IMR-90 (cell line): Measurements from ENCODE around the gene ORAI3. TPM values are rescaled to one million over a fixed set of nuclear protein-coding genes. Genes with fewer than 3 reads are reported as not detected.

Source experiments
- ATAC-seq: fragments of 200-7000 bp; cut with Tn5 transposase; 2 replicates; pipeline ENCODE4 v1.9.1; 2020; ENCODE audit warnings: low read depth, mild to moderate bottlenecking, moderate library complexity
- BruUV-seq: library from RNA; stranded (reverse); fragments of 400-500 nt; replicated peaks from 2 replicates; lab custom pipeline; 2021; lab: Mats Ljungman, UMichigan
- CTCF ChIA-PET: fragments of 300-600 bp; formaldehyde crosslinking; extraction: SDS; loops from one replicate; lab custom pipeline; 2021; ENCODE audit warnings: antibody characterized with exemption; lab: Yijun Ruan, JAX
- POLR2A ChIA-PET: fragments of 300-600 bp; sonication (Branson Sonifier 250); formaldehyde crosslinking; loops from one replicate; lab custom pipeline; 2022; ENCODE audit warnings: antibody characterized with exemption; ENCODE audit not compliant: unreplicated experiment; lab: Charles Lee
- DNase-seq: peaks from one replicate; pipeline ENCODE4 v3.0.0; 2013
- H2AFZ ChIP-seq: replicated peaks from 2 replicates; pipeline ENCODE3; 2013; ENCODE audit warnings: low read length, mild to moderate bottlenecking; ENCODE audit not compliant: poor library complexity
- H2AK5ac ChIP-seq: 2 replicates; pipeline ENCODE4 v1.6.1; 2013; ENCODE audit warnings: low read depth, low read length, inconsistent platforms
- H2AK9ac ChIP-seq: replicated peaks from 2 replicates; pipeline ENCODE3; 2013; ENCODE audit warnings: mild to moderate bottlenecking, low read depth, low read length, moderate library complexity; ENCODE audit not compliant: poor library complexity
- H2BK120ac ChIP-seq: 2 replicates; pipeline ENCODE4 v1.6.1; 2013; ENCODE audit warnings: low read depth, low read length, inconsistent platforms
- H2BK15ac ChIP-seq: 3 replicates; pipeline ENCODE4 v1.6.1; 2013; ENCODE audit warnings: low read depth, low read length, inconsistent platforms
- H2BK20ac ChIP-seq: 2 replicates; pipeline ENCODE4 v1.6.1; 2013; ENCODE audit warnings: low read depth, mild to moderate bottlenecking, inconsistent platforms, low read length, moderate library complexity
- H2BK5ac ChIP-seq: 2 replicates; pipeline ENCODE4 v1.6.1; 2013; ENCODE audit warnings: mild to moderate bottlenecking, low read depth, low read length, inconsistent platforms; ENCODE audit not compliant: poor library complexity, severe bottlenecking
- H3K14ac ChIP-seq: replicated peaks from 2 replicates; pipeline ENCODE4 v1.6.1; 2013; ENCODE audit warnings: low read depth, low read length, inconsistent platforms
- H3K18ac ChIP-seq: 2 replicates; pipeline ENCODE4 v1.6.1; 2013; ENCODE audit warnings: low read depth, low read length, control low read depth
- H3K23ac ChIP-seq: 2 replicates; pipeline ENCODE4 v1.6.1; 2013; ENCODE audit warnings: low read depth, low read length, inconsistent platforms
- H3K27ac ChIP-seq: 2 replicates; pipeline ENCODE4 v1.5.1; 2013; ENCODE audit warnings: mild to moderate bottlenecking, control low read depth, low read length; ENCODE audit not compliant: insufficient read depth
- H3K27me3 ChIP-seq: 2 replicates; pipeline ENCODE4 v1.6.1; 2013; ENCODE audit warnings: low read length; ENCODE audit not compliant: control insufficient read depth, insufficient read depth
- H3K36me3 ChIP-seq: 2 replicates; pipeline ENCODE4 v1.6.1; 2013; ENCODE audit warnings: low read length, mixed read lengths; ENCODE audit not compliant: control insufficient read depth, insufficient read depth
- H3K4ac ChIP-seq: 2 replicates; pipeline ENCODE4 v1.6.1; 2013; ENCODE audit warnings: low read depth, low read length, inconsistent platforms
- H3K4me1 ChIP-seq: 2 replicates; pipeline ENCODE4 v1.6.1; 2013; ENCODE audit warnings: low read length, mixed read lengths; ENCODE audit not compliant: control insufficient read depth, insufficient read depth
- H3K4me2 ChIP-seq: 2 replicates; pipeline ENCODE4 v1.6.1; 2013; ENCODE audit warnings: low read depth, mild to moderate bottlenecking, control low read depth, low read length, moderate library complexity
- H3K4me3 ChIP-seq: 2 replicates; pipeline ENCODE4 v1.5.1; 2013; ENCODE audit warnings: low read depth, mild to moderate bottlenecking, control low read depth, low read length, moderate library complexity; ENCODE audit not compliant: insufficient read depth
- H3K56ac ChIP-seq: 2 replicates; pipeline ENCODE4 v1.6.1; 2013; ENCODE audit warnings: low read length, inconsistent platforms; ENCODE audit not compliant: insufficient read depth; ENCODE audit errors: extremely low read depth
- H3K79me1 ChIP-seq, 2 experiments: 2 replicates each; pipeline ENCODE4 v1.6.1; 2013; ENCODE audit warnings: low read length in 2 of 2, inconsistent platforms in 1 of 2, low read depth in 1 of 2
- H3K9ac ChIP-seq: 2 replicates; pipeline ENCODE4 v1.6.1; 2013; ENCODE audit warnings: low read depth, low read length, control low read depth
- H3K9me1 ChIP-seq: 2 replicates; pipeline ENCODE4 v1.6.1; 2013; ENCODE audit warnings: low read length, inconsistent platforms; ENCODE audit not compliant: insufficient read depth
- H3K9me3 ChIP-seq: 2 replicates; pipeline ENCODE4 v1.6.1; 2013; ENCODE audit warnings: low read length; ENCODE audit not compliant: control insufficient read depth, insufficient read depth
- H4K20me1 ChIP-seq: 2 replicates; pipeline ENCODE4 v1.6.1; 2013; ENCODE audit warnings: low read length, inconsistent platforms; ENCODE audit not compliant: insufficient read depth
- H4K5ac ChIP-seq: 2 replicates; pipeline ENCODE4 v1.6.1; 2013; ENCODE audit warnings: mild to moderate bottlenecking, low read depth, low read length, control low read depth
- H4K8ac ChIP-seq, 2 experiments: 2 replicates each; pipeline ENCODE4 v1.6.1; 2013; ENCODE audit warnings: low read depth in 2 of 2, low read length in 2 of 2, control low read depth in 1 of 2, inconsistent platforms in 1 of 2
- H4K91ac ChIP-seq: 2 replicates; pipeline ENCODE4 v1.6.1; 2013; ENCODE audit warnings: low read depth, low read length, inconsistent platforms; ENCODE audit not compliant: insufficient read depth
- BHLHE40 ChIP-seq: fragments of 150-350 bp; IDR thresholded peaks from 2 replicates; pipeline ENCODE4 v1.6.1; 2016; ENCODE audit warnings: mild to moderate bottlenecking, low read depth, low read length
- CEBPB ChIP-seq: IDR thresholded peaks from 2 replicates; pipeline ENCODE4 v1.6.1; 2012; ENCODE audit warnings: low read depth, low read length, improper control_type of control experiment
- CTCF ChIP-seq: conservative IDR thresholded peaks from 2 replicates; pipeline ENCODE4 v1.5.1; 2012; ENCODE audit warnings: mild to moderate bottlenecking, low read depth, low read length, improper control_type of control experiment
- ELK1 ChIP-seq: fragments of 150-350 bp; IDR thresholded peaks from 2 replicates; pipeline ENCODE4 v1.6.1; 2016; ENCODE audit warnings: low read depth, mild to moderate bottlenecking, low read length, moderate library complexity, borderline replicate concordance
- FOS ChIP-seq: fragments of 150-350 bp; IDR thresholded peaks from 2 replicates; pipeline ENCODE4 v1.6.1; 2016; ENCODE audit warnings: low read depth, low read length
- MAFK ChIP-seq: IDR thresholded peaks from 2 replicates; pipeline ENCODE4 v1.6.1; 2012; ENCODE audit warnings: low read depth, low read length, improper control_type of control experiment
- MAZ ChIP-seq: IDR thresholded peaks from 2 replicates; pipeline ENCODE4 v1.6.1; 2012; ENCODE audit warnings: low read depth, mild to moderate bottlenecking, low read length, improper control_type of control experiment, moderate library complexity, borderline replicate concordance
- MXI1 ChIP-seq: IDR thresholded peaks from 2 replicates; pipeline ENCODE4 v1.6.1; 2012; ENCODE audit warnings: low read depth, mild to moderate bottlenecking, low read length, moderate library complexity, borderline replicate concordance
- NFE2L2 ChIP-seq: fragments of 150-350 bp; IDR thresholded peaks from 2 replicates; pipeline ENCODE4 v1.6.1; 2016; ENCODE audit warnings: low read depth, mild to moderate bottlenecking, low read length
- POLR2A ChIP-seq: IDR thresholded peaks from 2 replicates; pipeline ENCODE4 v1.6.1; 2012; ENCODE audit warnings: mild to moderate bottlenecking, low read depth, low read length
- RAD21 ChIP-seq: IDR thresholded peaks from 2 replicates; pipeline ENCODE4 v1.6.1; 2012; ENCODE audit warnings: low read length, improper control_type of control experiment
- RCOR1 ChIP-seq: IDR thresholded peaks from 2 replicates; pipeline ENCODE4 v1.6.1; 2012; ENCODE audit warnings: mild to moderate bottlenecking, low read length, improper control_type of control experiment; ENCODE audit not compliant: insufficient replicate concordance
- RFX5 ChIP-seq: IDR thresholded peaks from 2 replicates; pipeline ENCODE4 v1.8.0; 2012; ENCODE audit warnings: low read depth, mild to moderate bottlenecking, low read length, moderate library complexity
- SMC3 ChIP-seq: fragments of 150-350 bp; IDR thresholded peaks from 2 replicates; pipeline ENCODE4 v1.6.1; 2016; ENCODE audit warnings: low read depth, mild to moderate bottlenecking, antibody characterized with exemption, low read length, moderate library complexity
- USF2 ChIP-seq: fragments of 150-350 bp; IDR thresholded peaks from 2 replicates; pipeline ENCODE4 v1.6.1; 2017; ENCODE audit warnings: mild to moderate bottlenecking, antibody characterized with exemption, low read length, low read depth
- WGBS, 2 experiments: methylation state at CpG; one replicate each; pipeline versions ENCODE4 v1.1.5 to v1.1.7; 2013; ENCODE audit warnings: missing lambda C conversion rate in 2 of 2; ENCODE audit not compliant: insufficient read length in 1 of 2; ENCODE audit errors: extremely low coverage in 2 of 2; 5-methylcytosine and 5-hydroxymethylcytosine counted together
- dilution Hi-C: fragments of 300-500 bp; cut with HindIII; formaldehyde crosslinking; loops from one replicate; pipeline ENCODE4 v1.14.3; 2018; ENCODE audit warnings: low sequenced_read_pairs; ENCODE audit not compliant: unreplicated experiment
- in situ Hi-C: fragments of 300-500 bp; cut with MboI; formaldehyde crosslinking; loops from 3 replicates; pipeline ENCODE4 v1.14.3; 2019; ENCODE audit warnings: low sequenced_read_pairs, inconsistent platforms, mixed read lengths
- intact Hi-C: fragments of 100-400 bp; cut with micrococcal nuclease; formaldehyde crosslinking; loops from 2 replicates; pipeline ENCODE4 v1.10.0; 2022
- polyA plus RNA-seq, 3 experiments: library from polyadenylated mRNA; depleted of rRNA; stranded (reverse); fragments of >200 nt; gene quantifications; 2 replicates each; pipeline ENCODE4 v1.2.3, GENCODE V29; 2012; ENCODE audit warnings: low replicate concordance in 1 of 3
- total RNA-seq: library from RNA; depleted of rRNA; stranded (reverse); fragments of >200 nt; gene quantifications from 2 replicates; pipeline ENCODE4 v1.2.3, GENCODE V29; 2012

Gene ORAI3
- total and polyA plus RNA-seq, 2 of the 4 experiments (the other 2 are of a cell fraction): 6.8 to 16.9 TPM

- no peak overlapping the region for H4K91ac ChIP-seq
- DNase-seq: no peak
- H2BK5ac ChIP-seq: no peak overlapping the region
- ATAC-seq: no peak
- H3K4ac ChIP-seq: no peak overlapping the region
- H3K27ac ChIP-seq: no peak overlapping the region
- no peaks in the 10 kb centered on the region for H3K9me3 ChIP-seq
- no peak overlapping the region for H3K4me3 ChIP-seq
- dilution Hi-C loops: no loop called here
- no peak overlapping the region for H2BK20ac ChIP-seq
- intact Hi-C loops: no loop called here
- no peak overlapping the region for H2AK9ac ChIP-seq
- no TSS peak for BruUV-seq
- in situ Hi-C loops: loop anchor here (10.0 to 25.0 kb wide), 3 partner anchors 102 to 882 kb away; partner anchors contain the start of gene PRSS53
- ChIA-PET CTCF (interaction anchor here (1.0 kb wide), 1 partner anchor 469 kb away, joined by 4 read pairs; no protein-coding TSS in a partner anchor), POLR2A (no interaction called here)
- H3K18ac ChIP-seq: no peak overlapping the region
- H2AK5ac ChIP-seq: no peak overlapping the region
- H3K79me1 ChIP-seq: peaks cover 0 to 16% of the 10 kb centered on the region in 2 experiments; a peak in 2 of 4 replicates
- H3K36me3 ChIP-seq: peaks cover 45% of the 10 kb centered on the region
- no peak overlapping the region for H2BK120ac ChIP-seq
- 92% methylated on average over 5 of the region's 17 CpGs; no CpG with 5 or more reads in 1 of the 2 experiments for WGBS, 2 experiments
- H3K14ac ChIP-seq: no peak overlapping the region
- H3K56ac ChIP-seq: no peak overlapping the region
- no peaks in the 10 kb centered on the region; the same call in none of the 2 replicates for H3K9me1 ChIP-seq
- no peaks in the 10 kb centered on the region for H4K20me1 ChIP-seq
- H3K23ac ChIP-seq: no peak overlapping the region
- H3K27me3 ChIP-seq: no peaks in the 10 kb centered on the region
- no peak overlapping the region for H2BK15ac ChIP-seq
- no peak overlapping the region for H4K5ac ChIP-seq
- H3K9ac ChIP-seq: no peak overlapping the region
- H2AFZ ChIP-seq: no peak overlapping the region
- H3K4me2 ChIP-seq: no peak overlapping the region
- H4K8ac ChIP-seq: no peak overlapping the region
- H3K4me1 ChIP-seq: peaks cover 8% of the 10 kb centered on the region
- TF ChIP-seq FOS (no peak), MAZ (no peak), BHLHE40 (no peak), CTCF (no peak), MXI1 (no peak), NFE2L2 (no peak), CEBPB (no peak), POLR2A (no peak), SMC3 (no peak), MAFK (no peak), RAD21 (no peak), RFX5 (no peak), ELK1 (no peak), USF2 (no peak), RCOR1 (no peak)
Measured at GRCh38 chr16:30982548-30983288, 33.9 kb downstream of the ORAI3 start.
